Measurements from ENCODE around the gene NDC80. TPM values are rescaled to one million over a fixed set of nuclear protein-coding genes. Genes with fewer than 3 reads are reported as not detected.

NDC80 gene
- polyA plus RNA-seq, 1 donor from 2014 or later: 1.9 TPM

DNA sequence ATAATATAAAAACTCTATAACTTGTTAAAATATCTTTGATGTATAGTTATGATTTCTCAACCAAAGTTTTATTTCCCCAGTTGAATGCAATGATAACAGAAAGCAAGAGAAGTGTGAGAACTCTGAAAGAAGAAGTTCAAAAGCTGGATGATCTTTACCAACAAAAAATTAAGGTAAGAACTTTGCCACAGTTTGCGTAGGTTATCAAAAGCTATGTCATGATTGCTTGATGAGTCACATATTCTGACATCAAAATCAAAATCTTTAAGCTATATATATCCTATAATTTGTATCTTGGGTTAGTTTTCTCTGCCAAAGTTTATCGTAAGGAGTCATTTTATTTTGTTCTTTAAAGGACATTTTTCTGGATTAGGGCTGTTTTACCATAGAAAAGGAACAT is 35.0 kb downstream of the NDC80 start:
- Histone ChIP-seq H3K9me3 (ENCODE audit: low read length) (no peaks in the 10 kb centered on the region), H3K79me2 (replicated peaks; ENCODE audit: insufficient read depth, low read length) (no peaks in the 10 kb centered on the region), H3K27me3 (ENCODE audit: insufficient read depth, low read depth, low read length) (no peaks in the 10 kb centered on the region), H3K4me2 (ENCODE audit: low read length) (no peak overlapping the region), H3K27ac (ENCODE audit: low read length) (no peak overlapping the region), H3F3A (ENCODE audit: insufficient read depth, low read length, poor library complexity, severe bottlenecking) (no peaks in the 10 kb centered on the region), H3K9ac (ENCODE audit: low read length) (no peak overlapping the region), H3K36me3 (ENCODE audit: insufficient read depth, low read length) (no peaks in the 10 kb centered on the region), H3K9me2 (ENCODE audit: insufficient read depth, low read length) (no peaks in the 10 kb centered on the region), H3K4me3 (ENCODE audit: low read length) (no peak overlapping the region), H2AFZ (ENCODE audit: low read depth, low read length) (no peak overlapping the region), H4K20me1 (ENCODE audit: insufficient read depth) (no peaks in the 10 kb centered on the region)
- no peak for TF ChIP-seq POLR2AphosphoS5 (IDR thresholded peaks at IDR 0.05)
- TF ChIP-seq EP300 (conservative IDR thresholded peaks at IDR 0.05; ENCODE audit: poor library complexity, severe bottlenecking): no peak
- TF ChIP-seq REST (IDR thresholded peaks at IDR 0.05; ENCODE audit: borderline replicate concordance): no peak
- TF ChIP-seq RAD21 (conservative IDR thresholded peaks at IDR 0.05): no peak
- no peak for TF ChIP-seq MXI1 (conservative IDR thresholded peaks at IDR 0.05; ENCODE audit: poor library complexity, severe bottlenecking)
- TF ChIP-seq EZH2 (IDR thresholded peaks at IDR 0.05; ENCODE audit: borderline replicate concordance, insufficient read depth, low read length, poor library complexity, severe bottlenecking): no peak
- no peak for TF ChIP-seq TAF1 (IDR thresholded peaks at IDR 0.05; ENCODE audit: low read depth)

DNA sequence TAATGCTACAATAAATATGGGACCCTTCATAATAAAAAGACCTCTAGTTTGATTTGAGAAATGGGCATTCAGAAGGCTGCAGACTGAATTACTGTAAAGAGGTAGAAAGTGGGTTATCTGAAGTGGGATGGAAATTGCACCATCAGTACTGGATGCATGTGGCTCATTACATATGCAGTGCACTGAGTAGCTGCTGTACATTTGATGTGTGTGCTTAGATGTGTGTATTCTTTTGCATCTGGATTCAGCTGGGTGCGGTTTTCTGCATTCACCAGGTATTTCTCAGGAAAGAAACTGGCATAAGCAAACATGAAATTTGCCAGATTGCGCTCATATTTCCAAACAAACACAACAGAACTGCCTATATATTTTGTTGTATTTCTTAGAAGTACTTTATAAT is 38.2 kb downstream of the NDC80 start:
- Histone ChIP-seq H3K9me3 (ENCODE audit: low read length) (no peaks in the 10 kb centered on the region), H3K36me3 (ENCODE audit: insufficient read depth, low read length) (no peaks in the 10 kb centered on the region), H3K4me3 (ENCODE audit: low read length) (no peak overlapping the region), H3K79me2 (replicated peaks; ENCODE audit: insufficient read depth, low read length) (no peaks in the 10 kb centered on the region), H2AFZ (ENCODE audit: low read depth, low read length) (no peak overlapping the region), H3K4me2 (ENCODE audit: low read length) (no peak overlapping the region), H4K20me1 (ENCODE audit: insufficient read depth) (no peaks in the 10 kb centered on the region), H3K9me2 (ENCODE audit: insufficient read depth, low read length) (no peaks in the 10 kb centered on the region), H3F3A (ENCODE audit: insufficient read depth, low read length, poor library complexity, severe bottlenecking) (no peaks in the 10 kb centered on the region), H3K27ac (ENCODE audit: low read length) (no peak overlapping the region), H3K27me3 (ENCODE audit: insufficient read depth, low read depth, low read length) (no peaks in the 10 kb centered on the region), H3K9ac (ENCODE audit: low read length) (no peak overlapping the region)
- TF ChIP-seq REST (IDR thresholded peaks at IDR 0.05; ENCODE audit: borderline replicate concordance): no peak
- TF ChIP-seq EZH2 (IDR thresholded peaks at IDR 0.05; ENCODE audit: borderline replicate concordance, insufficient read depth, low read length, poor library complexity, severe bottlenecking): no peak
